DND-41 (cell line): ENCODE results near the gene SPIN2A.
"Not testable (repeated sequence)": the region's sequence is repeated elsewhere in the genome, so short reads cannot be mapped to it uniquely, and the experiment has no call there.

Experiments
- ATAC-seq: fragments of 200-7000 bp; cut with Tn5 transposase; 3 replicates; pipeline ENCODE4 v1.9.1; 2021; ENCODE audit warnings: low read depth; ENCODE audit not compliant: insufficient read depth
- DNase-seq: peaks from one replicate; pipeline ENCODE4 v3.0.0-alpha.2; 2020
- H2AFZ ChIP-seq: 2 replicates; pipeline ENCODE4 v1.6.0; 2012; ENCODE audit warnings: low read depth, low read length
- H3K27ac ChIP-seq: 2 replicates; pipeline ENCODE4 v1.5.1; 2012; ENCODE audit warnings: low read length, inconsistent platforms
- H3K27me3 ChIP-seq: fragments of 200-600 bp; sonication (generic); 2 replicates; pipeline ENCODE4 v1.6.0; 2012; ENCODE audit warnings: low read length, mild to moderate bottlenecking, inconsistent platforms; ENCODE audit not compliant: insufficient read depth, poor library complexity
- H3K36me3 ChIP-seq: 2 replicates; pipeline ENCODE4 v1.5.1; 2012; ENCODE audit warnings: low read length, inconsistent platforms; ENCODE audit not compliant: insufficient read depth
- H3K4me1 ChIP-seq: 2 replicates; pipeline ENCODE4 v1.5.1; 2012; ENCODE audit warnings: mild to moderate bottlenecking, low read length; ENCODE audit not compliant: insufficient read depth
- H3K4me2 ChIP-seq: 2 replicates; pipeline ENCODE4 v1.6.0; 2012; ENCODE audit warnings: mild to moderate bottlenecking, moderate library complexity, low read length, inconsistent platforms; ENCODE audit not compliant: insufficient read depth
- H3K4me3 ChIP-seq, 2 experiments: fragments of 200-600 bp in 1 of 2; shearing (Covaris generic) in 1 of 2; 2 replicates each; pipeline ENCODE4 v1.5.1; 2012 to 2016; ENCODE audit warnings: inconsistent platforms in 2 of 2, low read length in 2 of 2, mild to moderate bottlenecking in 2 of 2, low read depth in 1 of 2, moderate library complexity in 1 of 2
- H3K79me2 ChIP-seq: 2 replicates; pipeline ENCODE4 v1.6.0; 2012; ENCODE audit warnings: low read length, inconsistent platforms; ENCODE audit not compliant: insufficient read depth
- H3K9ac ChIP-seq: 2 replicates; pipeline ENCODE4 v1.6.0; 2012; ENCODE audit warnings: low read depth, mild to moderate bottlenecking, inconsistent platforms, low read length, moderate library complexity
- H3K9me3 ChIP-seq: 2 replicates; pipeline ENCODE4 v1.5.1; 2012; ENCODE audit warnings: low read length, moderate library complexity, mild to moderate bottlenecking, inconsistent platforms; ENCODE audit not compliant: insufficient read depth, severe bottlenecking
- H4K20me1 ChIP-seq: 2 replicates; pipeline ENCODE4 v1.6.0; 2012; ENCODE audit warnings: low read length; ENCODE audit not compliant: insufficient read depth
- EZH2 ChIP-seq: IDR thresholded peaks from 3 replicates; pipeline ENCODE4 v1.6.1; 2012; ENCODE audit warnings: borderline replicate concordance, low read depth, mild to moderate bottlenecking, moderate library complexity, low read length, inconsistent platforms; ENCODE audit not compliant: severe bottlenecking
- TF ChIP-seq, protein P1 (sequence below): IDR thresholded peaks from 2 replicates; pipeline ENCODE4 v1.5.1; 2012; ENCODE audit warnings: borderline replicate concordance, low read length, moderate library complexity, mild to moderate bottlenecking; ENCODE audit not compliant: poor library complexity, severe bottlenecking; ENCODE audit errors: extremely low read depth

SPIN2A gene

DNA sequence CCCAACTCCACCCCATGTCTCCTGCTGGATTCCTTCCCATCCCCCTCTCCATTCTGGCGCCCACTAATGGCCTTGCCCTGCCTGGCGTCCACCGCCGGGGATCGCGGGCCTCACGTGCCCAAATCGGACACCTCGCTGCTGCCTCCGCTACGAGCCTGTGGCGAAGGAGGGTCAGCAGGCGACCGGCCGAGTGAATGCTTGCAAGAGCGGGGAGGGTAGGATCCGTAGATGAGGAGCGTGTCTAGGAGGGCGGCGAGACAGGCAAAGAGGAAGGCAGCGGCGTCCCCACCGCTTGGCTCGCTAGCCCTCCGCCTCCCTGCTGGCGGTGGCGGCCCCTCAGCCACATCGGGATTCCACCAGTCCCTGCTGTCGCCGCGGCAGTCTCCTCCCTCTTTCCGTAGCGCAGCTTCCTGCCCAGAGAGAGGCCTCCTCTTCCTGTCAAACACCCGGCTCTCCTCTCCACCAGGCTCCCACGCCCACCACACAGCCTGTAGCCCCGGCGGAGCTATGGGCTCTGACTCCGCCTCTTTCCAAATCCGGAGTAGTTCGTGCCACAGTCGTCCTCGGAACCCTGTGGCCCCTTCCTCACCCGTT is 15.9 kb downstream of the SPIN2A start, which contains the start of gene SPIN2B:
SPIN2B (minus strand) TSS at position 387 of the 594 bp plus-strand sequence.
- Histone ChIP-seq H3K4me3 (peak within 1 kb of the TSS; percentile 47 to 89), H3K27me3 (no peaks in the 10 kb centered on the region), H3K4me2 (peak within 1 kb of the TSS; percentile 78), H4K20me1 (no peaks in the 10 kb centered on the region), H3K36me3 (peaks cover 6% of the 10 kb centered on the region; the same call in 1 of the 2 replicates), H3K9me3 (no peaks in the 10 kb centered on the region), H3K79me2 (peaks cover 25% of the 10 kb centered on the region), H3K4me1 (peaks cover 10% of the 10 kb centered on the region; the same call in 1 of the 2 replicates), H2AFZ (peak within 1 kb of the TSS; percentile 96), H3K27ac (peak within 1 kb of the TSS; percentile 96), H3K9ac (peak within 1 kb of the TSS; percentile 88)
- peak; percentile 99 for ATAC-seq
- TF ChIP-seq, protein P1, sequence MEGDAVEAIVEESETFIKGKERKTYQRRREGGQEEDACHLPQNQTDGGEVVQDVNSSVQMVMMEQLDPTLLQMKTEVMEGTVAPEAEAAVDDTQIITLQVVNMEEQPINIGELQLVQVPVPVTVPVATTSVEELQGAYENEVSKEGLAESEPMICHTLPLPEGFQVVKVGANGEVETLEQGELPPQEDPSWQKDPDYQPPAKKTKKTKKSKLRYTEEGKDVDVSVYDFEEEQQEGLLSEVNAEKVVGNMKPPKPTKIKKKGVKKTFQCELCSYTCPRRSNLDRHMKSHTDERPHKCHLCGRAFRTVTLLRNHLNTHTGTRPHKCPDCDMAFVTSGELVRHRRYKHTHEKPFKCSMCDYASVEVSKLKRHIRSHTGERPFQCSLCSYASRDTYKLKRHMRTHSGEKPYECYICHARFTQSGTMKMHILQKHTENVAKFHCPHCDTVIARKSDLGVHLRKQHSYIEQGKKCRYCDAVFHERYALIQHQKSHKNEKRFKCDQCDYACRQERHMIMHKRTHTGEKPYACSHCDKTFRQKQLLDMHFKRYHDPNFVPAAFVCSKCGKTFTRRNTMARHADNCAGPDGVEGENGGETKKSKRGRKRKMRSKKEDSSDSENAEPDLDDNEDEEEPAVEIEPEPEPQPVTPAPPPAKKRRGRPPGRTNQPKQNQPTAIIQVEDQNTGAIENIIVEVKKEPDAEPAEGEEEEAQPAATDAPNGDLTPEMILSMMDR = no peak
- TF ChIP-seq EZH2 = no peak
- DNase-seq = peak; percentile 92

DNA sequence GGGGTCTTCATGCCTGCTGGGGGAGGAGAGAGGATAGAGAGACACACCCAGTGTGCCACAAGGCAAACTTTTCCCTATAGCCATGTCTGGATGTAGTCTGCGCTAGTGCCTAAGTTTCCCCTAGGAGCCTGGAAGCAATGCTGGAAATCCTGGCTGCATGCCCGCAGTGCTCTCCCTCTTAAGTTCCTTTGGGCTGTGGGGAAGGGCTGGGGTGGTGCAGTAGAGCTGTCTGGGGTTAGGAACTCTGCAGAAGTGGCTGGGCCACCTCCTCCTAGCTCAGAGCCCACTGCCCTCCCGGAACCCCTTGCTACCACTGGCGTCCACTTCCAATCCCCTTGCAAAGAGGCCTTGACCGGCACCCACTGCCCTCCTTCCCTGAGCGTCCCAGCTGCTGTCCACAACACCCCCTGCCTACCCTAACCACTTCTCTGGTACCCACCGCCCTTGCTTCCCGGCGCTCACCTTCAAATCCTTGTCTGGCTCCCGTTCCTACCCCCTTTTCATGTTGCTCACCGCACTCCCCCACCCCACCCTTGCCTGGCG is 16.5 kb downstream of the SPIN2A start:
- peak overlapping the region; percentile 78 for H3K4me2 ChIP-seq
- DNase-seq, H3K9me3 ChIP-seq, ATAC-seq, H4K20me1 ChIP-seq, H3K4me1 ChIP-seq, H3K27me3 ChIP-seq, H3K36me3 ChIP-seq: not testable (repeated sequence)
- peaks cover 23% of the 10 kb centered on the region for H3K79me2 ChIP-seq
- H3K27ac ChIP-seq = peak overlapping the region; percentile 96
- H3K4me3 ChIP-seq = peak overlapping the region; percentile 36 to 89; a peak in 3 of 4 replicates
- H3K9ac ChIP-seq = peak overlapping the region; percentile 88
- H2AFZ ChIP-seq = peak overlapping the region; percentile 96

- Histone ChIP-seq H4K20me1 (no peaks in the 10 kb centered on the region), H3K27me3 (no peaks in the 10 kb centered on the region), H2AFZ (no peak overlapping the region), H3K36me3 (peaks cover 6% of the 10 kb centered on the region; the same call in 1 of the 2 replicates), H3K27ac (no peak overlapping the region), H3K4me3 (no peak overlapping the region), H3K4me2 (peak overlapping the region; percentile 15; the same call in 1 of the 2 replicates), H3K79me2 (peaks cover 18% of the 10 kb centered on the region), H3K9me3 (no peaks in the 10 kb centered on the region), H3K9ac (no peak overlapping the region), H3K4me1 (peaks cover 8% of the 10 kb centered on the region; the same call in 1 of the 2 replicates)
- DNase-seq = no peak
- no peak for ATAC-seq
- TF ChIP-seq, protein P1 = no peak
- TF ChIP-seq EZH2 = no peak
These were observed 17.8 kb downstream of the SPIN2A start for GRCh38 chrX:57119416-57119815.

GRCh38 chrX:57117566-57117965 is 19.6 kb downstream of the SPIN2A start:
- H3K9me3 ChIP-seq, H3K27me3 ChIP-seq, ATAC-seq: not testable (repeated sequence)

More at GRCh38 chrX:57117566-57117965, 19.6 kb downstream of the SPIN2A start:
- not testable (repeated sequence) for H3K4me1 ChIP-seq, H3K9ac ChIP-seq, H3K36me3 ChIP-seq, H3K4me2 ChIP-seq, H2AFZ ChIP-seq, H3K27ac ChIP-seq, H4K20me1 ChIP-seq, H3K4me3 ChIP-seq, DNase-seq
- peaks cover 16% of the 10 kb centered on the region for H3K79me2 ChIP-seq
